SU-DHL-6 (cell line): ENCODE results near the gene RBP5.

Experiments used
- H2AFZ ChIP-seq: fragments of 200-600 bp; sonication (generic); 2 replicates; pipeline ENCODE4 v1.6.1; 2014; ENCODE audit warnings: low read depth, mild to moderate bottlenecking, moderate library complexity, mixed read lengths, antibody characterized with exemption, low read length; ENCODE audit not compliant: severe bottlenecking
- H3F3A ChIP-seq: fragments of 200-600 bp; shearing (Covaris generic); 2 replicates; pipeline ENCODE4 v1.6.0; 2016; ENCODE audit warnings: antibody characterized with exemption, mild to moderate bottlenecking; ENCODE audit not compliant: insufficient read depth
- H3K27ac ChIP-seq: fragments of 200-600 bp; sonication (generic); 2 replicates; pipeline ENCODE4 v1.5.1; 2016; ENCODE audit warnings: low read depth, mild to moderate bottlenecking, low read length, moderate library complexity, mixed read lengths
- H3K27me3 ChIP-seq: fragments of 200-600 bp; sonication (generic), shearing (Covaris generic); 2 replicates; pipeline ENCODE4 v1.6.0; 2014; ENCODE audit warnings: mild to moderate bottlenecking, low read length
- H3K36me3 ChIP-seq: fragments of 200-600 bp; sonication (generic); 2 replicates; pipeline ENCODE4 v1.6.1; 2014; ENCODE audit warnings: mild to moderate bottlenecking, low read length, mixed read lengths
- H3K4me2 ChIP-seq: fragments of 300-600, 200-600 bp; shearing (Covaris generic), sonication (generic); 2 replicates; pipeline ENCODE4 v1.6.0; 2014; ENCODE audit warnings: low read length, low read depth, mild to moderate bottlenecking; ENCODE audit not compliant: poor library complexity, severe bottlenecking
- H3K4me3 ChIP-seq: fragments of 200-600 bp; sonication (generic); 2 replicates; pipeline ENCODE4 v1.5.1; 2014; ENCODE audit warnings: antibody characterized with exemption, low read length, mild to moderate bottlenecking, mixed read lengths; ENCODE audit not compliant: insufficient read depth, poor library complexity, severe bottlenecking
- H3K79me2 ChIP-seq: fragments of 200-600 bp; sonication (generic); 2 replicates; pipeline ENCODE4 v1.6.1; 2014; ENCODE audit warnings: mild to moderate bottlenecking, low read length, moderate library complexity; ENCODE audit not compliant: insufficient read depth
- H3K9ac ChIP-seq: fragments of 200-600 bp; sonication (generic); 2 replicates; pipeline ENCODE4 v1.7.0; 2014; ENCODE audit warnings: mild to moderate bottlenecking, low read length
- H3K9me2 ChIP-seq: fragments of 200-600 bp; sonication (generic); replicated peaks from 2 replicates; pipeline ENCODE4 v1.6.1; 2014; ENCODE audit warnings: low read length; ENCODE audit not compliant: insufficient read depth
- H3K9me3 ChIP-seq: fragments of 200-600 bp; sonication (generic); 2 replicates; pipeline ENCODE4 v1.6.1; 2014; ENCODE audit warnings: low read length, mixed read lengths; ENCODE audit not compliant: insufficient read depth
- H4K20me1 ChIP-seq: fragments of 200-600 bp; sonication (generic); 2 replicates; pipeline ENCODE4 v1.6.1; 2014; ENCODE audit warnings: low read depth, mild to moderate bottlenecking, antibody characterized with exemption, low read length, moderate library complexity, mixed read lengths
- CTCF ChIP-seq: fragments of 200-600 bp; sonication (generic); IDR thresholded peaks from one replicate; pipeline ENCODE4 v1.5.1; 2017; ENCODE audit warnings: antibody characterized with exemption, mild to moderate bottlenecking, low read length, moderate library complexity; ENCODE audit not compliant: insufficient read depth, poor library complexity, severe bottlenecking
- EZH2phosphoT487 ChIP-seq: fragments of 200-600 bp; sonication (generic), shearing (Covaris generic); conservative IDR thresholded peaks from 2 replicates; pipeline ENCODE4 v1.6.1; 2018; ENCODE audit warnings: mild to moderate bottlenecking, antibody characterized with exemption, low read length, moderate library complexity, mixed read lengths

RBP5 gene

GRCh38 chr12:7121324-7121723 is 7.4 kb downstream of the RBP5 start:
- Histone ChIP-seq H3K4me2 (no peak overlapping the region), H3F3A (no peaks in the 10 kb centered on the region), H3K36me3 (no peaks in the 10 kb centered on the region), H3K9me3 (no peaks in the 10 kb centered on the region), H3K27ac (no peak overlapping the region), H3K27me3 (no peaks in the 10 kb centered on the region), H3K79me2 (no peaks in the 10 kb centered on the region), H3K9ac (no peak overlapping the region), H4K20me1 (no peaks in the 10 kb centered on the region), H3K4me3 (no peak overlapping the region), H3K9me2 (no peaks in the 10 kb centered on the region), H2AFZ (no peak overlapping the region)
- no peak for TF ChIP-seq CTCF
- no peak for TF ChIP-seq EZH2phosphoT487

- Histone ChIP-seq H3K4me2 (no peak overlapping the region), H3K36me3 (no peaks in the 10 kb centered on the region), H3K9me2 (no peaks in the 10 kb centered on the region), H3K79me2 (no peaks in the 10 kb centered on the region), H3F3A (no peaks in the 10 kb centered on the region), H3K27ac (no peak overlapping the region), H2AFZ (no peak overlapping the region), H4K20me1 (no peaks in the 10 kb centered on the region), H3K27me3 (no peaks in the 10 kb centered on the region), H3K9me3 (no peaks in the 10 kb centered on the region), H3K9ac (no peak overlapping the region), H3K4me3 (no peak overlapping the region)
- no peak for TF ChIP-seq EZH2phosphoT487
- no peak for TF ChIP-seq CTCF
These were observed 8.5 kb downstream of the RBP5 start for GRCh38 chr12:7120166-7120565.

- Histone ChIP-seq H3F3A (no peaks in the 10 kb centered on the region), H4K20me1 (no peaks in the 10 kb centered on the region), H3K9ac (no peak overlapping the region), H3K36me3 (no peaks in the 10 kb centered on the region), H3K9me3 (no peaks in the 10 kb centered on the region), H3K4me3 (no peak overlapping the region), H3K27ac (no peak overlapping the region), H3K27me3 (no peaks in the 10 kb centered on the region), H2AFZ (no peak overlapping the region), H3K4me2 (no peak overlapping the region), H3K9me2 (no peaks in the 10 kb centered on the region), H3K79me2 (no peaks in the 10 kb centered on the region)
- TF ChIP-seq EZH2phosphoT487 (no peak), CTCF (no peak)
These were observed 9.8 kb downstream of the RBP5 start for GRCh38 chr12:7118881-7119280.

GRCh38 chr12:7117670-7118069 is 11.0 kb downstream of the RBP5 start:
- H3K79me2 ChIP-seq, result no peaks in the 10 kb centered on the region
- H3K27me3 ChIP-seq, result no peaks in the 10 kb centered on the region
- H3K36me3 ChIP-seq, result no peaks in the 10 kb centered on the region

More at GRCh38 chr12:7117670-7118069, 11.0 kb downstream of the RBP5 start:
- no peak overlapping the region for H3K9ac ChIP-seq
- TF ChIP-seq CTCF (no peak), EZH2phosphoT487 (no peak)
- H3K4me3 ChIP-seq, result no peak overlapping the region
- H4K20me1 ChIP-seq, result no peaks in the 10 kb centered on the region
- no peak overlapping the region for H3K27ac ChIP-seq
- no peak overlapping the region for H3K4me2 ChIP-seq
- H2AFZ ChIP-seq, result no peak overlapping the region
- H3K9me2 ChIP-seq, result no peaks in the 10 kb centered on the region
- H3K9me3 ChIP-seq, result no peaks in the 10 kb centered on the region
- H3F3A ChIP-seq, result no peaks in the 10 kb centered on the region
